Testis (tissue), 5 donors: ENCODE data around the gene RPTN. TPM values are rescaled to one million over a fixed set of nuclear protein-coding genes. Genes with fewer than 3 reads are reported as not detected.

Experiments used
- DNase-seq: peaks from one replicate; pipeline ENCODE4 v3.0.0-alpha.2; 2019
- H3K27ac ChIP-seq, 2 donors: fragments of 200-600 bp; sonication (generic); one replicate each; pipeline ENCODE4 v1.5.1; 2019
- H3K27me3 ChIP-seq: fragments of 200-600 bp; sonication (generic); one replicate; pipeline ENCODE4 v1.5.1; 2019
- H3K36me3 ChIP-seq: fragments of 200-600 bp; sonication (generic); one replicate; pipeline ENCODE4 v1.5.1; 2017; ENCODE audit warnings: low read depth; ENCODE audit errors: missing control alignments
- H3K4me1 ChIP-seq: fragments of 200-600 bp; sonication (generic); one replicate; pipeline ENCODE4 v1.5.1; 2019
- H3K4me3 ChIP-seq, 2 donors: fragments of 200-600 bp; sonication (generic); one replicate each; pipeline ENCODE4 v1.5.1; 2017 to 2019
- H3K9me3 ChIP-seq: fragments of 200-600 bp; sonication (generic); one replicate; pipeline ENCODE4 v1.5.1; 2017
- CTCF ChIP-seq, 3 experiments: fragments of 450-650 bp in 2 of 3; fragments of 200-600 bp in 1 of 3; sonication (generic) in 1 of 3; IDR thresholded peaks; one replicate each; pipeline ENCODE4 v1.5.1; 2016 to 2019; ENCODE audit warnings: antibody characterized with exemption in 3 of 3, mild to moderate bottlenecking in 2 of 3, moderate library complexity in 1 of 3
- POLR2A ChIP-seq: fragments of 450-650 bp; IDR thresholded peaks from one replicate; pipeline ENCODE4 v1.6.1; 2017; ENCODE audit warnings: antibody characterized with exemption, mild to moderate bottlenecking, moderate library complexity
- WGBS, 2 donors: methylation state at CpG; one replicate each; pipeline ENCODE4 v1.1.5; 2018; 5-methylcytosine and 5-hydroxymethylcytosine counted together
- intact Hi-C: fragments of 100-400 bp; cut with DNase I; formaldehyde crosslinking; loops from one replicate; pipeline ENCODE4 v1.15.1; 2023; ENCODE audit warnings: low total_unique reads
- long read RNA-seq, 2 donors: transcript quantifications; one replicate each; lab custom pipeline, GENCODE V29; 2026
- polyA plus RNA-seq: library from polyadenylated mRNA; stranded (reverse); fragments of 350-450 nt; fragmentation: Illumina TruSeq; extraction: RNeasy Lipid Tissue Mini Kit (QIAGEN cat#74804); gene quantifications from one replicate; pipeline ENCODE4 v1.2.3, GENCODE V29; 2014; ENCODE audit warnings: low read depth, low replicate concordance; ENCODE audit not compliant: insufficient read depth
- total RNA-seq, 2 donors: library from RNA; depleted of rRNA; stranded (reverse); fragments of >200 nt; gene quantifications; one replicate each; pipeline ENCODE4 v1.2.3, GENCODE V29; 2016

Gene RPTN
- under 1 TPM in 1 of 2 donors, not detected in 1; 0.06 TPM for total RNA-seq
- not detected for polyA plus RNA-seq
- long read RNA-seq, donor 1, result 0 reads
- long read RNA-seq, donor 2, result 0 reads

GRCh38 chr1:152159144-152159543 lies at the start of gene RPTN:
Gene RPTN, minus strand, starts transcription at chr1:152159228. Its CDS starts 1,339 bp downstream, at chr1:152157889.
- no peak within 1 kb of the TSS for H3K4me3 ChIP-seq
- intact Hi-C loops, result no loop called here
- H3K27ac ChIP-seq, result no peak within 1 kb of the TSS
- H3K27me3 ChIP-seq, result no peaks in the 10 kb centered on the region
- DNase-seq, result no peak
- WGBS, 2 donors, result 80 to 94% methylated on average over 1 of the region's 1 CpG
- H3K9me3 ChIP-seq, result no peaks in the 10 kb centered on the region
- TF ChIP-seq CTCF (IDR thresholded peaks at IDR 0.05) (no peak), POLR2A (no peak)
- H3K36me3 ChIP-seq, result no peaks in the 10 kb centered on the region
- H3K4me1 ChIP-seq, result no peaks in the 10 kb centered on the region

- H3K4me1 ChIP-seq, result no peaks in the 10 kb centered on the region
- H3K27ac ChIP-seq, result no peak overlapping the region
- no peaks in the 10 kb centered on the region for H3K9me3 ChIP-seq
- TF ChIP-seq POLR2A, result no peak
- no peak for TF ChIP-seq CTCF (IDR thresholded peaks at IDR 0.05)
- no peak overlapping the region for H3K4me3 ChIP-seq
- H3K27me3 ChIP-seq, result no peaks in the 10 kb centered on the region
- no peak for DNase-seq
- no peaks in the 10 kb centered on the region for H3K36me3 ChIP-seq
- intact Hi-C loops, result no loop called here
These were observed 40.0 kb upstream of the RPTN start for GRCh38 chr1:152198982-152199381.

- Histone ChIP-seq H3K4me3 (no peak overlapping the region), H3K9me3 (no peaks in the 10 kb centered on the region), H3K36me3 (no peaks in the 10 kb centered on the region), H3K4me1 (no peaks in the 10 kb centered on the region), H3K27me3 (no peaks in the 10 kb centered on the region), H3K27ac (no peak overlapping the region)
- intact Hi-C loops, result no loop called here
- TF ChIP-seq POLR2A, result no peak
- no peak for TF ChIP-seq CTCF (IDR thresholded peaks at IDR 0.05)
- DNase-seq, result no peak
These were observed 38.4 kb upstream of the RPTN start for GRCh38 chr1:152197361-152197941.

GRCh38 chr1:152191711-152192110 lies 32.7 kb upstream of the RPTN start:
- no peaks in the 10 kb centered on the region for H3K9me3 ChIP-seq
- no peaks in the 10 kb centered on the region for H3K27me3 ChIP-seq
- H3K4me1 ChIP-seq, result no peaks in the 10 kb centered on the region
- intact Hi-C loops, result no loop called here
- H3K27ac ChIP-seq, result no peak overlapping the region
- H3K4me3 ChIP-seq, result no peak overlapping the region
- DNase-seq, result no peak
- no peak for TF ChIP-seq POLR2A
- TF ChIP-seq CTCF (IDR thresholded peaks at IDR 0.05), result no peak
- no peaks in the 10 kb centered on the region for H3K36me3 ChIP-seq

DNA sequence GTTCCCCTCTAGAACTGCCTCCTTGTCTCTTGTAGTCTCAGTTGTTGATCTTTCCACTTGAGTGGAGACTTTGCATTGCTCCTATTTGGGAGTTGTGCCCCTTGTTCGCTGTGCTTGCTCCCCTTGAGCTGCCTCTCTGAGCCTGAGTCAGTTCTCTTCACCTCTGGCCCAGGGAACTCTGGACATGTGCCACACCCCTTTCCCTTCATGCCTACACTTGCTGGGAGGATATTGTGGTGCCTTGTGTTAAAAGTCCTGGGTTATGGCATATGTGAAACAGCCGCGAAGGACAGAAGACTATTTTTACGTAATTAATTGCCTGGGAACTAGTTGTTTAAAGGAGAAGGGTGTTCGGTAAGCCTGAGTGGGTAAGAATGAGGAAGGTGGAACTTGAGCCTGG lies 32.2 kb upstream of the RPTN start:
- Histone ChIP-seq H3K4me1 (no peaks in the 10 kb centered on the region), H3K36me3 (no peaks in the 10 kb centered on the region), H3K27me3 (no peaks in the 10 kb centered on the region), H3K9me3 (no peaks in the 10 kb centered on the region), H3K4me3 (no peak overlapping the region), H3K27ac (no peak overlapping the region)
- no peak for DNase-seq
- 83 to 84% methylated on average over 5 of the region's 5 CpGs for WGBS, 2 donors
- intact Hi-C loops, result no loop called here
- no peak for TF ChIP-seq CTCF (IDR thresholded peaks at IDR 0.05)
- no peak for TF ChIP-seq POLR2A
